Left hindlimb (tissue), 1 donor: Measurements from ENCODE around the gene PCED1B.
"Not testable (repeated sequence)": the region's sequence is repeated elsewhere in the genome, so short reads cannot be mapped to it uniquely, and the experiment has no call there.

ENCODE experiments used
- DNase-seq: peaks from one replicate; pipeline ENCODE4 v3.0.0-alpha.2; 2018

The PCED1B gene

DNA sequence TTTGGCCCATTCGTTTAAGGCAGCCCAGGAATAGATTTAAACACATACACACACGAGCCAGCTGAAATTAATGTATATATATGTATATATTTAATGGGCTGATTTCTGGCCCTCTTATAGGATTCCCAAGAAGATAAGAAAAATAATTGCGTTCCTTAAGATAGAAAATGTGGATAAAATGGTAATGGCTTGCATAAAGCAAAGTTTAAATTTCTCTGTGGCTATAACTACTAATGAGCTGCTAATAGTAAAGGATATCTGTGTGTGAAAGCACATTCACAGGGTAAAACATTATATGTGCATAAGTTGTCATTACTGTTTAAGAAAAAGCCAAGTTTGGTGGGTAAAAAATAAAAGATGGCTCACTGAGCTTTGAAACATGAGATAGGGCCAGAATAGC lies 134.0 kb downstream of the PCED1B start:
- DNase-seq, result no peak

DNA sequence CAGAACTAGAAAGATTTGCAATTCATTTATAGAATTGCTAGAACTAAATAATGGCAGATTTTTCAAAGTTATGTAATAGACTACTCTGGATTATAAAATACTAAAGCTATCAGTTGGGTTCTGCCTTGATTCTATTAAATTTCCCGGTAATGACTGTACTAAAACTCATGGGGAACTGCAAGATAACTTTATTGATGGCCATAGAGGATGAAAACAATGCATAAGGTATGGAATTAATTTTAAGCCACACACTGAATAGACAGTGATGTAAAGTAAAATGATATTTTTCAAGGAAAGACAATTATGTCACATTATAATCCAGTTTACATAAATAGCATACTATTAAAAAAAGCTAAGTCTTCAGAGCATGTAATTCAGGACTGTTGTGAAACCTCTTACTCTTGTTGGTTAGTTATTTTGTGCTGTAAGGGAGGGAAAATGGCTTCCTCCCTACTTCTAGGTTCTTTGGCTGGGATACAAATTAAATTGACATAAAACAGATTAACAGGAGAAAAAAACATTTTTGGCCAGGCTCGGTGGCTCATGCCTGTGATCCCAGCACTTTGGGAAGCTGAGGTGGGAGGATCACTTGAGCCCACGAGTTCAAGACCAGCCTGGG lies 134.7 kb downstream of the PCED1B start:
- no peak for DNase-seq

DNA sequence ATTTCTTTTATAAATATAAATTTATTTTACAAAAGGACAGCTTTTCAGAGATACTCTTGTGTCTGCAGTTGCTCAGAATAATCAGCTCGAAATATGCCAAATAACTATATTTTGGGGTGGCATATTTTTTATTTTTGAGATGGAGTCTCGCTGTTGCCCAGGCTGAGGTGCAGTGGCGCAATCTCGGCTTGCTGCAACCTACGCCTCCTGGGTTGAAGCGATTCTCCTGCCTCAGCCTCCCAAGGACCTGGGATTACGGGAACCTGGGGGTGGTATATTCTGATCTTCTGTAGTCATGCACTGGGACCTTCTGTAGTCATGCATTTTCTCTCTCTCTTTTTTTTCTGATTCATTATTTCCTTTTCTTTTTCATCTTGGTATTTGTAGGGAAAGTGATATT lies 135.3 kb downstream of the PCED1B start:
- DNase-seq, result no peak

DNA sequence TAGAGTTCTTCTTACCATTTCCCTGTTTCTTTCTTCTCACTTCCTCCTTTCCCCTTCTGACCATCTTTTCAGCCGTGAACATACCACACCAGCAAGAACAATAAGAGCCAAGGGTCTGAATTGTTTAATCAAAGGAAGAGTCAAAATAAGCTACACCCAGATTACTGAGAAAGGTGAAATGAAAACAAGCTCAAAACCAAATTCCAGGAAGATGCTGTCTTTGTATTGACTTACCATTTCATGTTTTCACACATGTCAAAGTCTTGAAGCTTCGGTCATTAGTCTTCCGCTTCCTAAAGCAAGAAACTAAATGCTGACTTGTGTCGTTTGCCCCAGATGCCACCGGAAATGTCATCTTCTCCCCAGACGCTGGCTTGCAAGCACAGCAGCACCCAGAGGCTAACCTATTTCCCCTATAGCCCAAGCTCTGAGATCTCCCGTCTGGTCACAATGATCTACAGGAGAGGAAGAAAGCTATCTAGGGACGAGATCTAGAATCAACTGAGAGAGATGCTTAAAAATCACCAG lies 136.8 kb downstream of the PCED1B start:
- no peak for DNase-seq

DNA sequence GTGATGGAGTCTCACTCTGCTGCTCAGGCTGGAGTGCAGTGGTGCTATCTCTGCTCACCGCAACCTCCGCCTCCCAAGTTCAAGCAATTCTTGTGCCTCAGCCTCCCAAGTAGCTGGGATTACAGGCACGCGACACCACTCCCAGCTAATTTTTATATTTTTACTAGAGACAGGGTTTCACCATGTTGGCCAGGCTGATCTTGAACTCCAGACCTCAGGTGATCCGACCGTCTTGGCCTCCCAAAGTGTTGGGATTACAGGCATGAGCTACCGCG lies 138.1 kb downstream of the PCED1B start:
- DNase-seq, result not testable (repeated sequence)

DNA sequence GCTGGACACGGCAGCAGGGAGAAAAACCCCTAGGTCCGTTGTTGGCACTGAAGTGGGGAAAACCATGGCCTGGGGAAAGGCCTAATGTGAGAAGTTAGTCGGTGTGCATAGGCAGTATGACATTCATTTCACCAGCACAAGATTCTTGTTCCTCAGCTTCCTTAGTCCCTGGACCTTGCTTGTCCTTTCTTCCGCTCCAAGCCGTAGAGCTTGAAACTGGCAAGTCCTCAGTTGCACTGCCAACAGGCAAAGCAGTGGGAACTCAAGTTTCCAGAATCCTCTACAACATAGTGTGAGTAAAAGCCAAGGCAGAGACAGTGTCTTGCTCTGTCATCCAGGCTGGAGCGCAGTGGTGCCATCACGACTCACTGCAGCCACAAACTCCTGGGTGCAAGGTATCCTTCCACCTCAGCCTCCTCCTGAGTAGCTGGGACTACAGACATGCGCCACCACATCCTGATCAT lies 138.8 kb downstream of the PCED1B start:
- no peak for DNase-seq

DNA sequence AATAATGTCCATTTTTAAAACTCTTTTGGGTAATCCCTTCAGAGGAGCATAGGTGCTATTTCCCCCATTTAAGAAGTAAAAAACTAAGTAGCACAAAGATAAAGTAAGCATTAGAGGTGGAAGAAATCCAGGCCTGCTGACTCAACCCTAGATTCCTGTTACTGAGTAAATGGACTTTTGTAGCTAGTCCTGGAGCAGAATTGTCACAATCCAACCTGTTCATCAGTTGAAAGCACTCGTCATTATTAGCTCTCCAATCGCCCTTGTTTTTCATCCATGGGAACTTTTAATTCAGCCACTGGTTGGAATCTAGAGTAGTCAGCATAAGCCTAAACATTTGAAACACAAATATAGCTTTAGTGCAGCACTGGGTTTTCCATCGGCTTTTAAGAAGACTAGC lies 139.8 kb downstream of the PCED1B start:
- no peak for DNase-seq

DNA sequence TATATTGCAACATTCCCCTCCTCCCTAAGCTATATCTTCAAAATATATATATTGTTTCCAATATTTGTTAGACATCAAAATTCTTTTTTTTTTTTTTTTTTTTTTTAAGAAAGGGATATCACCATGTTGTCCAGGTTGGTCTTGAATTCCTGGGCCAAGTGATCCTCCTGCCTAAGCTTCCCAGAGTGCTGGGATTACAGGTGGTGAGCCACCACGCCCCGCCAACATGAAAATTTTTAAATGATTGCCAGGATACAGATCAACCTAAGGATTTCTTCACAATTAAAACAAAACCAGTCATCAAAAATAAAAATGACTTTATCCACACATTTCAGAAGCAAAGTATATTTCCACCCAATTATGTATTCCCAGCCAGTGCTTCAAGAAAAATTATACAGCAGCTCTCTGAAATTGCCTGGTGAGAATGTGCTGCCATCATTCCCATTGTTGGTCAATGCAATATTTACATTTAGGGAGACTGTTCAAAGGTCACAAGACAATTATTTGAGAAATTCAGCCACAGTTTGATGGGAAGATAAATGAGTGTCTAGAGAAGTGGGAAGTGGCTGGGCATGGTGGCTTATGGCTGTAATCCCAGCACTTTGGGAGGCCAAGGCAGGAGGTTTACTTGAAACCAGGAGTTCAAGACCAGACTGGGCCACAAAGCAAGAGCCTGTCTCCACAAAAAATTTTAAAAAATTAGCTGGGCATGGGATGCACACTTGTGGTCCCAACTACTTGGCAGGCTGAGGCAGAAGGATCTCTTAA lies 142.0 kb downstream of the PCED1B start:
- DNase-seq, result no peak

DNA sequence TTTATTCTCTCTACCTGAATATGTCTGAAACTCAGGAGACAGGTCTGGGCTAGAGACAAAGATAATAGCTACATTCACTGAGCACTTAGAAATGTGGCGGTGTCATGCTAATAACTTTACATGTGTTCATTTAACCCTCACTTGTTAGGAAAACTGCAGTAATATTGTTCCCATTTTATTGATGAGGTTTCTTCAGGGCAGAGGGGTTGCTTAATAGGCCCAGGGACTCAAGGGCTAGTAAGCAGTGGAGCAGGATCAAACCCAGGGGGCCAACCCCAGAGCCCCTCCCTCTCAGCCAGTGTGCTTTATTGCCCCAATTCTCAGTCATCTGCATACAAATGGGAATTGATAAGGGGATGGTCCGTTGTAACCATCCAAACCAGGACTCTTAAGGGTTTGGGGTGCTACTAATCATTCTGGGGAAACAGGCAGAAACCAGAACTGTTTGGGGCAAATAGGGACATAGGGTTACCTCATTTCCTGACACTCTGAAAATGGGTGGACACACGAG lies 143.2 kb downstream of the PCED1B start:
- DNase-seq, result no peak

DNA sequence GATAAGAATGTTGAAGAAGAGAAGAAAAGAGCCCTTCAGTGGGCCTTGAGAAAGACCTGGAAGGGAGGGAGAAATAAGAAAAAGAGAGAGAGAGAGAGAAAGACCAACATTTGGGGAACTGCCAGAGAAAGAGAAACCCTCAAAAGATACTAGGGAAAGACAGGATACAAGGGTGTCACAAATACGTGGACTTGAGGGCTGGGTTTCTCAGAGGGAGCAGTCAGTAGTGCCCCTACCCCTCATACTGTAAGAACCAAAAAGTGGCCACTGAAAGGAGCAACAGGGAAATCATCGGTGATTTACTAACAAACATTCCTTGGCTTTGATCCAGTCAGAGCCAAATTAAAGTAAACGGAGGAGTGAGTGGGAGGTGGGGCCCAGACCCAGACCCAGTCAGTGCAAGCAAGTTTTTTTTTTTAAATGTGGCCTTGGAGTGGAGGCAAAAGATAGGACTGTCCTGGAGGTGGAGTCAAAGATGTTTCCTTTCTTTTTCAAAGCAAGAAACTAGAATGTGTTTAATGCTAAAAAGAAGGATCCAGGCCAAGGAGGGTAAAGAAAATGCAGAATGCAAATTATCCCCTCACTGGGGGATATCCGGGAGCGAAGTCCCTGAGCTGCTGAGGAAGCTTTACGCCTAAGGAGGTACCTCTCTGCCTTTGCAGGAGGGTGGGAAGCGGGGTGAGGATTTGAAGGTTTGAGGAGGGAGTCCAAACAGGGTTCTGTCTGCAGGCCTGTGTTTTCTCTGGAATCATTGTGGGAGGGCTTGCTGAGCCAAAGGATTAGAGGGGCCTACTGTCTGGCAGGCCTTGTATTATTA lies 143.8 kb downstream of the PCED1B start:
- DNase-seq, result no peak

DNA sequence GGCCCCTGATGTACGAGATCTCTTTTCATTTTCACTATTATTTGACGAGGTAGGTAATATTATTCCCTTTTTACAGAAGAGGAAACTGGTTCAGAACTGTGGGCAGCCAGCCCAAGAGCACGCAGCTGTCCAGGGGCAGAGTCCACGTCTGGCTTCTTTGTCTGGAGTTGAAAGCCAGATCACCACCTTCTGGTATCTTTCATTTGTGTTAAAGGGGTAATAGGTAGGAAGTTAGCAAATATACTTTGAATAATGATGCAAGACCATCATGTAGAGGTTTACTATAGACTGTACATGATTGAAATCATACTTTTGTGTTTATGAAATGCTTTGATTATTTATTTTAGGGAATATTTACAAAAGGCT lies 144.4 kb downstream of the PCED1B start:
- DNase-seq, result no peak

DNA sequence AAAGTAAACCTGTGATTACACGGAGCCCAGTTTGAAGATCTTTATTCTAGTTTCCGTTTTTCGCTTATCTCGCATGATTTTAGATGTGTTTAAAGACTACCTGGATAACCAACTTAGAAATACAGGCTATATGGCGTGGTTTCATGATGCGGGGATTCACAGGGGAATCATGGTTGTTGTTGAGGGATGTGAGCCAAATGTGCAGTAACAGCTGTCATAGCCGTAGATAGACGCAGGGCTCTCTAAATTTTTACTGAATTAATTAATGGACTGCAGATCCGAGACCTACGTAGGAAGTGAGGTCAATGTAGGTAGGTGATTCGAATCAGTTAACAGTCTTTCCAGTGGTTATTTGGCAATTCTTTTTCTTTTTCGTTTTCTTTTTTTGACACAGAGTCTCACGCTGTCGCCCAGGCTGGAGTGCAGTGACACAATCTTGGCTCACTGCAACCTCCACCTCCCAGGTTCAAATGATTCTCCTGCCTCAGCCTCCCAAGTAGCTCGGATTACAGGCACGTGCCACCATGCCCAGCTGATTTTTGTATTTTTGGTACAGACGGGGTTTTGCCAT lies 145.2 kb downstream of the PCED1B start:
- no peak for DNase-seq

DNA sequence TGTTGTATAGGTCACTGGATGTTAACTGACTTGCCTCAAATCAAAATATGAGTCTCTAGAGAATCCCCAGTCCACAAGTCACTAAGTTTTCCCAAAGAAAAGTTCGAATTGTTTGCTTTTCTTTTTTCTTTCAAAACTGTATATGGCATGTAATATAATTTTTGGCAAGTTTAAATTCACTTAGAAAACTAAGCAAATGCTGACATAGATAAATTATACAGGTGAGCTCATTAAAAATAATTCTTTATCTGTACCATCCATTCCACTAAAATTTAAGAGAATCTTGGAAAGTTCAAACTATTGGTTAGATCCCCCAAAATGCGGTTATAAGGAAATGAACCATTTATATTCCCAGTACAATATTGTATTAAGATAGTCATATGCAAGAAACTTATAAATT lies 145.9 kb downstream of the PCED1B start:
- DNase-seq, result no peak

DNA sequence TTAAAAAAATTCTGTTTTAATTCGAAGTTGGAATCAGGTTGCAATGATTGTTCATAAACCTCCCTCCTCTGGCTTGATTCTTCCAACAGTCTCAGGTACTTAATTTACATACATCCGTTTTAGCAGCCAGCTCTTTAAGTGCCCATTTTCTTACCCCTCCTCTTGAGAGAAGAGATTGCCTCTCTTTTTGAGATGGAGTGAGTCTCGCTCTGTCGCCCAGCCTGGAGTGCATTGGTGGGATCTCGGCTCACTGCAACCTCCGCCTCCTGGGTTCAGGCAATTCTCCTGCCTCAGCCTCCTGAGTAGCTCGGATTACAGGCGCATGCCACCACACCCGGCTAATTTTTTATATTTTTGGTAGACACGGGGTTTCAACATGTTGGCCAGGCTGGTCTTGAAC lies 146.8 kb downstream of the PCED1B start:
- no peak for DNase-seq

DNA sequence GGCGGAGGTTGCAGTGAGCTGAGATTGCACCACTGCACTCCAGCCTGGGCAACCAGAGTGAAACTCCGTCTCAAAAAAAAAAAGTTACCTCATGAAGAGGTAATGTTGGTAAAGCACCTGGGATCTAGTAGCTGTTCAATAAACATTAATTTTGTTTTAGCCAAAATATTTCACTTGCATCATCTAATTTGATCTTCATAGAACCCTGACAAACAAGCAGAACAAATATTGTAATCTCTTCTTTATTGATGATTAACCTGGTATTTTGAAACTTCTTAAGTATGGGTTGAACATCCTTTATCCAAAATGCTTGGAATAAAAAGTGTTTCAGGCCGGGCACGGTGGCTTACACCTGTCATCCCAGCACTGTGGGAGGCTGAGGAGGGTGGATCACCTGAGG lies 149.4 kb downstream of the PCED1B start:
- DNase-seq, result no peak

DNA sequence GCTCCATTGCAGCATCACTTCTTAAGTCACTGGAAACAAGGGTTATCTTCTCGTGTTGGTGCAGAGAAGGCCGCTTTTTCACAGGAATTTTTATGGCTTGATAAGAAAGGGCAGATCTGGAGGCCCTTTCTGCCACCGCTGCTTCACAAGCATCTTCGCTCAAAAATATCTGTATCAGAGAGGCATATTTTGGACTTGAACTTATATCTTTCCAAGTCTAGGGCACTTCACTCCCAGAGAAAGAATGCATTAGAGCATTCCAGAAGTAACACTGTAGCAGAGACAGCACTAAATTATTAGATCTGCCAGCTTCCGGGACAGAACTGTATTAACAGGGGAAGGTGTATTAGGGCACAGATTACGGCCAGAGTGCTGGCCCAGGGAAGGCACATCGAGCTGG lies 152.0 kb downstream of the PCED1B start:
- no peak for DNase-seq

DNA sequence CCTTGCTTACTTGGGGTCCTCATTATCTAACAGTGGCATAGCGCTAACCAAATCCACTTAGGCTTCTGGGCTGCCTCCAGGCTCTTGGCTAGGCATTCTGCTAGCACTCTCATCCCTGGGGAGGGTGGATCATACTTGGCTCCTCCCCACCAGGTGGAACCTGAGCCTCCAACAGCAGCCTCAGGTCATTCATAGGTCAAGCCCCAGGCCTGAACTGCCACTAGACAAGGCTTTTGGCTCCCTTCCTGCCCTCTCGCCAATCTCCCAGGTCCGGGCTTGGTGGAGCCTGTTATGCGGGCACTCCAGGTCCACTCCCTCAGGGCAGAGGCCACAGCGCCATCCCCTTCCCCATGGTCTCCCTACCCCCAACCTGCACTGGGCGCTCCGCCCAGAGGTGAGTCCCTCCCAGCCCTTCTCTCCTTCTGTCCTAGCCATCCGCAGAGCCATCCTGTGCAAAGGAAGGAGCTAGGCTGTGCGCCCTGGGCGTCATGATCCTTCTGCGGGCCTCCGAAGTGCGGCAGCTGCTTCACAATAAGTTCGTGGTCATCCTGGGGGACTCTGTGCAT lies 155.2 kb downstream of the PCED1B start:
- DNase-seq, result no peak

DNA sequence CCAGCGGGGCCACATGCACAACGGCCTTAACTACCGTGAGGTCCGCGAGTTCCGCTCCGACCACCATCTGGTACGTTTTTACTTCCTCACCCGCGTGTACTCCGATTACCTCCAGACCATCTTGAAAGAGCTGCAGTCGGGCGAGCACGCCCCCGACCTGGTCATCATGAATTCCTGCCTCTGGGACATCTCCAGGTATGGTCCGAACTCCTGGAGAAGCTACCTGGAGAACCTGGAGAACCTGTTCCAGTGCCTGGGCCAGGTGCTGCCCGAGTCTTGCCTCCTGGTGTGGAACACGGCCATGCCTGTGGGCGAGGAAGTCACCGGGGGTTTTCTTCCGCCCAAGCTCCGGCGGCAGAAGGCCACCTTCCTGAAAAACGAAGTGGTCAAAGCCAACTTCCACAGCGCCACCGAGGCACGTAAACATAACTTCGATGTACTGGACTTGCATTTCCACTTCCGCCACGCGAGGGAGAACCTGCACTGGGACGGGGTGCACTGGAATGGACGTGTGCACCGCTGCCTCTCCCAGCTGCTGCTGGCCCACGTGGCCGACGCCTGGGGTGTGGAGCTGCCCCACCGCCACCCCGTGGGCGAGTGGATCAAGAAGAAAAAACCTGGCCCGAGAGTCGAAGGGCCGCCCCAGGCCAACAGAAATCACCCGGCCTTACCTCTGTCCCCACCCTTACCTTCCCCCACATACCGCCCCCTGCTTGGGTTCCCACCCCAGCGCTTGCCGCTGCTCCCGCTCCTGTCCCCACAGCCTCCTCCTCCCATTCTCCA lies 156.0 kb downstream of the PCED1B start:
- no peak for DNase-seq

DNA sequence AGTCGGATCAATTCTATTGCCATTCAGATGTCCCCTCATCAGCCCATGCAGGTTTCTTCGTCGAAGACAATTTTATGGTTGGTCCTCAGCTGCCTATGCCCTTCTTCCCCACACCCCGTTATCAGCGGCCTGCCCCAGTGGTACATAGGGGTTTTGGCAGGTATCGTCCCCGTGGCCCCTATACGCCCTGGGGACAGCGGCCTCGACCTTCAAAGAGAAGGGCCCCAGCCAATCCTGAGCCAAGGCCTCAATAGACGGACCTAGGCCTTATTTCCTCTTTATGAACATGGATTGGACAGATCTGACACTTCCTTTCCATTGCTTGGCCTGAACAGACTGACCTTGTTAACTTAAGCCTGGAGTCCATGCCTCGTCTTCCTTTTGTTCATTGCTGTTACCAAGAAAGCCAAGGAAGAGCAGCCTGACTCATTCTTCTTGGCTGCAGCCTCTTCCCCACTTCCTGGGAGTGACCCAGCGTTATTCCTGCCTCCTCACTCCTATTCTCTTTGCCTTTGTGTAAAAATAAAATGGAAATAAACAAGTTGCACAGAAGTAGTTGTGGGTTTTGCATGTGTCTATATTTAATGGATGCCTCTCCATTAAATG lies 156.8 kb downstream of the PCED1B start:
- DNase-seq, result no peak

DNA sequence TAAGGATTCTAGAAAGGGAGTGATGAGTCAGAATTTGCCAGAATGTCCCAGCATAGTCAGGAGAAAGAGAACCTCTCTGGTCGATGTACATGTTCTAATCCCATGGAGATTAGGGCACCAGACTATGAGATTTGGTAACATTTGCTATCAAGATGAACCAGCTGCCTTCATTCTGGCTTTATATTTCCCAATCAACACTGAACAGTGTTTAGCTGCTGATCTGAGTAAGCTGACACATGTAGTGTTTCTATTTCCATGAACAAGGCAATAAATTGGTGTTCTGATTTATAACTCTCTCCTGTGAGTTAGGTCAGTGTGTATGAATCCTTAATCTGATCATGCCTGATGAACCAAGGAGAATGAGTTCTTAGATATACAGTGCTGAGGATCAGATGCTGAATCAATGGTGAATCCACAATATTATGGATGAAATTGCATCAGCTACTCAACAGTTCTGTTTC lies 158.4 kb downstream of the PCED1B start:
- DNase-seq, result no peak

DNA sequence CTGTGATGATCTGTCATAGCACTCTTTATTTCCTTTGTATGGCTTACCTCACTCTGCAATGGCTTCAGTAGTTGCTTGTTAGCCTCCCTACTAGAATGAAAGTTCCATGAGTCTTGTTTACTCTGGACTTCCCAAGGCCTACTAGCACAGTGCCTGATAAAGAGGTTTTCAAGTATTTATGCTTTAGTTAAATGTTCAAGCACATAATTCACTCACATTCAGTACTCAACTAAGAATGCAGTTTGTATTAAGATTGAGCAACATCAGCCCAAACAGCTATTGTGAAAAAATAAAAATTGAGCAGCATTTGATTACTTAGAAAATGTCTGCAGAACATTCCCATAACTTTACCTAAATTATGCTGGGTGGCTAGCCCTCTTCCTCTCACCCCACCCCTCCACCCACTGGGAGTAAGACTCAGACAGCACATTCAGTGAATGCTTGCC lies 159.3 kb downstream of the PCED1B start:
- DNase-seq, result no peak

DNA sequence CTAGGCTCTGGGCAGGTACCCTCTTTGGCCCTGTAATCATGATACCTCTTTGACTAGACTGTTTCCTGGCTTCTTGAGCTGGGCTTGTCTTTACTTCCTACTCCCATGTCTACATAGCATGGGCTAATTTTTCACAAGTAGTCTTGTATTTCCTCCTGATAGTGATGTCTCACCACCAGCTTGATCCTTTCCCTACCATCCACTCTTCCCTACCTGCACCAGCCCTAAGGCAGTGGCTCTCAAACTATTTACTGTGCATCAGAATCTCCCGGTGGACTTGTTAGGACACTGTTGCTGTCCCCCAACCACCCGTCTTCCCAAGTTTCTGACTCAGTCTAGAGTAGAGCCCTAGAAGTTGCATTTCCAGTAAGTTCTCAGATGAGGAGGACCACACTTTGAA lies 163.0 kb downstream of the PCED1B start:
- DNase-seq, result no peak
